ENCODE results near the gene LRFN4. TPM values are rescaled to one million over a fixed set of nuclear protein-coding genes. Genes with fewer than 3 reads are reported as not detected.
A peak's percentile ranks its signal among the peaks of the same experiment; 100 is the strongest.

Gene LRFN4
- total RNA-seq, 3 donors from 2014 or later = 20.3 to 29.1 (median 27.8) TPM

DNA sequence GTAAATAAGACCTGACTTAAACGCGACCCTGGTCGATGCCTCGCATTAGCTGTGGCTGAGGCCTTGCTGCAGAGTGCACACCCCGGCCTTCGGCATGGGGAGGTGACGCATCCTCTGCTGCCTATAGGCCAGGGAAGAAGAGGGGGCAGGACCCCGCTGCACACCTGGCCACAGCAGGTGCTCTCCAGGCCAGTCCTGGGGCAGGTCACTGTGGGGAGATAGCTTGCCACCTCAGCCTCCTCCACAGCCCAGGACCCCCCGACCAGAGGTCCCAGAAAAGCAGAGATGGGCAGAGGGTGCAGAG, 12.7 kb downstream of the LRFN4 start:
- peaks cover 13% of the 10 kb centered on the region for H3K4me1 ChIP-seq (ENCODE audit: low read depth)
- H3K9me3 ChIP-seq = no peaks in the 10 kb centered on the region
- H3K4me3 ChIP-seq = no peak overlapping the region
- TF ChIP-seq, protein P1, sequence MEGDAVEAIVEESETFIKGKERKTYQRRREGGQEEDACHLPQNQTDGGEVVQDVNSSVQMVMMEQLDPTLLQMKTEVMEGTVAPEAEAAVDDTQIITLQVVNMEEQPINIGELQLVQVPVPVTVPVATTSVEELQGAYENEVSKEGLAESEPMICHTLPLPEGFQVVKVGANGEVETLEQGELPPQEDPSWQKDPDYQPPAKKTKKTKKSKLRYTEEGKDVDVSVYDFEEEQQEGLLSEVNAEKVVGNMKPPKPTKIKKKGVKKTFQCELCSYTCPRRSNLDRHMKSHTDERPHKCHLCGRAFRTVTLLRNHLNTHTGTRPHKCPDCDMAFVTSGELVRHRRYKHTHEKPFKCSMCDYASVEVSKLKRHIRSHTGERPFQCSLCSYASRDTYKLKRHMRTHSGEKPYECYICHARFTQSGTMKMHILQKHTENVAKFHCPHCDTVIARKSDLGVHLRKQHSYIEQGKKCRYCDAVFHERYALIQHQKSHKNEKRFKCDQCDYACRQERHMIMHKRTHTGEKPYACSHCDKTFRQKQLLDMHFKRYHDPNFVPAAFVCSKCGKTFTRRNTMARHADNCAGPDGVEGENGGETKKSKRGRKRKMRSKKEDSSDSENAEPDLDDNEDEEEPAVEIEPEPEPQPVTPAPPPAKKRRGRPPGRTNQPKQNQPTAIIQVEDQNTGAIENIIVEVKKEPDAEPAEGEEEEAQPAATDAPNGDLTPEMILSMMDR (IDR thresholded peaks at IDR 0.05) = no peak
- intact Hi-C loops (cut with DNase I, micrococcal nuclease) = no loop called here
- DNase-seq (peak in 1 of 3 donors; percentile 43), ATAC-seq (no peak)
- H3K36me3 ChIP-seq (ENCODE audit: low read depth) = no peaks in the 10 kb centered on the region

DNA sequence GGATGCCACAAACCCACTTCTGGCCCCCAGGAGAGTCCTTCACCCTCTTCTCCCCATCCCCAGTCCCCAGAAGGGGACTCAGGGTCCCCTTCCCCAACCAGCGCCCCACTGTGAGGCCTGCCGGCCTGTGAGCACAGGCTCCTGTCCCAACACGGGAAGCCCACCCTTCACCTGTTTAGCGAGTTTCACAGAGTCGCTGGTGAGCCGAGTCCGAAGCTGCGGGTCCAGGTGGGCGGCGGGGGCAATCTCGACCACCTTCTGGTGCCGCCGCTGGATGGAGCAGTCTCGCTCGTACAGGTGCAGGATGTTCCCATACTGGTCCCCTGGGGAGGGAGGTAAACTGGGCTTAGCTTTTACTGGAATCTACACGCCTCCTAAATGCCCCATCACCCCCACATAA, 13.3 kb downstream of the LRFN4 start:
- ATAC-seq = no peak
- Histone ChIP-seq H3K36me3 (ENCODE audit: low read depth) (no peaks in the 10 kb centered on the region), H3K4me3 (no peak overlapping the region), H3K4me1 (ENCODE audit: low read depth) (peaks cover 7% of the 10 kb centered on the region), H3K9me3 (no peaks in the 10 kb centered on the region)
- DNase-seq = peak in 1 of 3 donors; percentile 48
- intact Hi-C loops (cut with DNase I, micrococcal nuclease) = no loop called here
- TF ChIP-seq, protein P1 (IDR thresholded peaks at IDR 0.05) = no peak

DNA sequence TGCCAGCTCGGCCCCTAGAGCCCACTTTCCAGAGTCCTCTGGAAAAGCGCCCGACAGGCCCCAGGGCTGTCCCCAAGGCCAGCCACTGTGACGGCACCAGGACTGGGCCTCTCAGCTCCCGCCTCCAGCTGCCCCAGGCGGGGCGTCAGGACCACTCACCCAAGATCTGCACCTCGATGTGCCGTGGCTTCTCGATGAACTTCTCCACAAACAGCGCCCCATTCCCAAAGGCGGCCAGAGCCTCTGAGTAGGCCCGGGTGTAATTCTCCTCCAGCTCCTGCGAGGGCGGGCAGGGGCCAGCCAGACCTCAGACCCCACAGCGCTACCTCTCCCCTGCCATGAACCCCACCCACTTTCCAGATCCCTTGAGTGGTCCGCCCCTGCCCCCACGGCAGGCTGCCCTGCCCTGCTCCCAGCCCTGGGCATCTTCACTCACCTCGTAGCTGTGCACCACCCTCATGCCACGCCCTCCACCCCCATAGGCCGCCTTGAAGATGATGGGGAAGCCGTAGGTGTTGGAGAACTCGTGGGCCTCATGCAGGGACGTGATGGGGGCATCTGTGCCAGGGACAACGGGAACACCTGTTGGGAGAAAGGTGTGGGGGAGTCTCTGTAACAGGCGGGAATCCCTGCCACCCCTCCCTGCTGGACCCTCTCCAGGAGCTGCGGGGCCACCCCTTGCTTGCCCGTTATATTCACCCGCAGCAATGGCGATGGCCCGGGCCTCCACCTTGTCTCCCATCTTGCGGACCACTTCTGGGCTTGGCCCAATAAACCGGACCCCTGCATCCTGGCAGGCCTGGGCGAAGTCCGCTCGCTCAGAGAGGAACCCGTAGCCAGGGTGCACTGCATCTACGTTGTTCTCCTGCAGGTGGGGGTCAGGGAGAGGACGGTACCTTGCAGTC, 14.0 kb downstream of the LRFN4 start:
- Histone ChIP-seq H3K4me1 (ENCODE audit: low read depth) (peaks cover 4% of the 10 kb centered on the region), H3K4me3 (no peak overlapping the region), H3K9me3 (no peaks in the 10 kb centered on the region), H3K36me3 (ENCODE audit: low read depth) (no peaks in the 10 kb centered on the region)
- TF ChIP-seq, protein P1 (IDR thresholded peaks at IDR 0.05) = no peak
- DNase-seq = peak in 1 of 3 donors; percentile 45
- intact Hi-C loops (cut with DNase I, micrococcal nuclease) = no loop called here
- ATAC-seq = no peak

DNA sequence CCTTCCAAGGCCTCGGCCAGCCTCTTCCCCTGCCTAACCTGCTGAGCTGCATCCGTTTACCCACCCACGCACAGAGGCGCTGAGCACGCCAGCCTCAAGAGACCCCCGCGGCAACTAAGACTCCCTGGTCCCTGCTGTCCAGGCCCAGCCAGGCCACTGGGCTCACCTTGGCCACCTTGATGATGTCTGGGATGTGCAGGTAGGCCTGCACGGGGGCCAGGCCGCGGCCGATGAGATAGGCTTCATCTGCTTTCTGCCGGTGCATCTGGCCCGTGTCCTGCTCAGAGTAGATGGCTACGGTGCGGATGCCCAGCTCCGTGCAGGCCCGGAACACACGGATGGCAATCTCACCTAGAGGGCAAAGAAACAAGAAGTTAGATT, 14.6 kb downstream of the LRFN4 start:
- Histone ChIP-seq H3K36me3 (ENCODE audit: low read depth) (no peaks in the 10 kb centered on the region), H3K9me3 (no peaks in the 10 kb centered on the region), H3K4me1 (ENCODE audit: low read depth) (peaks cover 4% of the 10 kb centered on the region), H3K4me3 (no peak overlapping the region)
- DNase-seq = peak in 1 of 3 donors; percentile 39
- no peak for ATAC-seq
- intact Hi-C loops (cut with DNase I, micrococcal nuclease) = no loop called here
- TF ChIP-seq, protein P1 (IDR thresholded peaks at IDR 0.05) = no peak

DNA sequence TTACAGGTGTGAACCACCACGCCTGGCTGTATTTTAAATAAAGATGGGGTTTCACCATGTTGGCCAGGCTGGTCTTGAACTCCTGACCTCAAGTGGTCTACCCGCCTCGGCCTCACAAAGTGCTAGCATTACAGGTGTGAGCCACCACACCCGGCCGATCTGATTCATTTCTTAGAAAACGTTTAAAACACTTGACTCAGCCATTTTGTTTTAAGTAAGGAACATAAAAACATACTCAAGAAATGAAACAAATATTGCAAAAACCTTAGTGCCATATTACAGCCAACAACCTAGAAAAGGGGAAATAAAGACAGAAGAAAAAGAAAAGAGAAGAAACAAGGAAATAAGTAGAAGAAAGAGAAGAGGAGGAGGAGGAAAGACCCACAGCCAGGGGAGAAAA, 17.4 kb downstream of the LRFN4 start:
- DNase-seq = no peak
- no peaks in the 10 kb centered on the region for H3K4me1 ChIP-seq (ENCODE audit: low read depth)
- TF ChIP-seq, protein P1 (IDR thresholded peaks at IDR 0.05) = no peak
- ATAC-seq = no peak
- no peaks in the 10 kb centered on the region for H3K9me3 ChIP-seq
- intact Hi-C loops (cut with DNase I, micrococcal nuclease) = no loop called here
- no peaks in the 10 kb centered on the region for H3K36me3 ChIP-seq (ENCODE audit: low read depth)
- H3K4me3 ChIP-seq = no peak overlapping the region
